HG02759 (cell line): ENCODE measurements around the gene CFAP73.

ENCODE experiments used
- ATAC-seq: cut with Tn5 transposase; IDR thresholded peaks from one replicate; pipeline ENCODE4 v1.9.1; 2021; ENCODE audit warnings: mild to moderate bottlenecking, moderate library complexity; ENCODE audit not compliant: unreplicated experiment

Gene CFAP73

GRCh38 chr12:113119980-113120669 is 29.4 kb upstream of the CFAP73 start:
- no peak for ATAC-seq

DNA sequence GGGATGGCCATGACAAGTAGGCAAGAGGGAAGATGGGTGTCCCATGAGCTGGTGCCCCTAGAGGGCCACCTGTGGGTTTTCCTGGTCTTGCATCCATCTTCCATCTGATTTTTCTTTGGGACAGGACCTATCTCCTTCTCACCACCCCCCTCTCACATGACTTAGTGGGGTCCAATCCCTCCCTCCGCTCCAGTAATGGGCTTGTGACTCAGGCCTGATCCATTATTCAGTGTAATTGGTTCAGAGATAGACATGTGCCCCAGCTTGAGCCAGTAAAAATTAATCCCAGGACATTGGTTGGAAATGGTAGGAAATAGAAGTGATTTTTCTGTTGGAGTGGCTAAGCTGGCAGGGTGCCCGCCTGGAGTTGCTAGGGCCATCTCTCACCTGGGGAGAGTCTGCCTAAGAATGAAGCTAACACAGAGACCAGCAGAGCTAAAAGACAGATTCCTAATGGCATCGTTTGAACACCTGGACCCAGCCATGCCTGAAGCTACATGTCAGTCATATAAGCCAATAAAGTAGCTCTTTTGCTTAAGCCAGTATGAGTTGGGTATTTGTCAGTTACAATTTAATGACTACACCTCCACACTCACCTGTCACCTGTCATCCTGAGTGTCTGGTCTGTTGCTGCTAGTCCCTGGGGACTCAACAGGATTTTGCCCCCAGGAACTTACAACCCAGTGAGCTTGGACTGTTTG is 28.7 kb upstream of the CFAP73 start:
- no peak for ATAC-seq

GRCh38 chr12:113127791-113128199 is 21.7 kb upstream of the CFAP73 start:
- no peak for ATAC-seq

DNA sequence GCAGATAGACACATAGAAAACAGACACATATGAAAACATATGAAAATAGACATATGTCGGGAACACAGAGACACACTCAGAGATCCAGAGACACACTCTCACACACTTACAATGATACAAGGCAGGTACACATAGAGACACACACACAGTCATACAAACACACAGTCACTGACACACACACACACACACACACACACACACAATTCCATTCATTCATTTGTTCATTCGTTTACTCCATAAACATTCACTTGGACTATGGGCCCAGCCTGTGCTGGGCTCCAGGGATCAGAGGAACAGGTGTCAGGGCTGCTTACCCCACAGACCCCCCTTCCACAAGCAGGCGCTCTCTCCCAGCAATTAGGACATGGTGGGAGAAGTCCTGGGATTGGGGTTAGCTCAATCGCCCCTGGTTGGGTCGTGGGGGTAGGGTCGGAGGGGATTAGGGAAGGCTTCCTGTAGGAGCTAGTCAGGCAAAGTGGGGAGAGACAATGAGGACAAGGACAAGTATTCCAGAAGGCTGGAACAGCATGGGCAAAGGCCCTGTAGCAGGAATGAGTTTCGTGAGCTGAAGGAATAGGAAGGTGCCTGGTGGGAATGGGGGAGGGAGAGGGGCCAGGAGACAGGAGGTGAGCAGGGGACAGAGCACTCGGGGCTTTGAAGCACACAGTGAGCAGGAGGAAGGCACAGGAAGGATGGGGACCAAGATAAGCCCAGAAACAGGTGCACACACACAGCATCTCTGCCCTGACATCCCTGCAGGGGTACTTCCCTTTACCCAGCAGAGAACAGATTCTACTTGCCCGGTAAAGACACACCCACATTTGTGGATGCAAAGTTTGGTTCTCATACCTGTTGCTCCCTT is 20.5 kb upstream of the CFAP73 start:
- ATAC-seq = no peak

DNA sequence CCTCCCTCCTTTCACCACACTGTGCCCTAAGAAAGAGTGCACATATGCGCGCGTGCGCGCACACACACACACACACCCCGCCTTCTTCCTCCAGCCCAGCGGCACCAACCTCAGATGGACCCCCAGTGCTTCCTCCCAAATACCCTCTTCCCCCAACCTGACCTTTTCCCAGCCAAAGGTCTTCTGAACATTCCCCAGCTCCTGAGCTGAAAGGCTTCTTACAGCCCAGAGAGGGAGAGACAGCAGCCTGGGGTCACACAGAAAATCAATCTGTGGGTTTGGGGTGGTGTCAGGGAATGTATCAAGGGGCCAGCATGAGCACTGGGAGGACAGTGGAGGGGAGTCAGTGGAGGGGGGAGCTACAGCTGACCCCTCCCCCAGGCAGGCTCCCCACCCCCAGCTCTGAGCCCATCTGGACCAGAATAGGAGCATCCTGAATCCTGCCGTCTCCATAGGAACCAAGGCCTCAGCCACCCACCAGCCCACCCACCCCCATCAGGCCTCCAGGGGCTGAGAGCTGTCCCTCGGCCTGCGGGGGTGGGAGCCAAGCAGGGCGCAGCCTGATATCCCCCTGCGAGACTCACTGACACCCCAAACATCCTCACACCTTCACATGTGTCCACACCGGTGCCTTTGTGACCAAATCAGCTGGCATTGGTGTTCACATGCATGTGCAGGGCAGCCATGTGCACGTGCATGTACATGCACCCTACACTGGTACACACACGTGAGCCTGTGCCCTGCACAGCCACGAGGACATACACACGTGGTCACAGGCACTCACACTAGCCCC is 19.7 kb upstream of the CFAP73 start:
- no peak for ATAC-seq

GRCh38 chr12:113130457-113131135 is 18.9 kb upstream of the CFAP73 start:
- ATAC-seq = no peak

- ATAC-seq = no peak
Observed at GRCh38 chr12:113131556-113131955, 18.0 kb upstream of the CFAP73 start.

DNA sequence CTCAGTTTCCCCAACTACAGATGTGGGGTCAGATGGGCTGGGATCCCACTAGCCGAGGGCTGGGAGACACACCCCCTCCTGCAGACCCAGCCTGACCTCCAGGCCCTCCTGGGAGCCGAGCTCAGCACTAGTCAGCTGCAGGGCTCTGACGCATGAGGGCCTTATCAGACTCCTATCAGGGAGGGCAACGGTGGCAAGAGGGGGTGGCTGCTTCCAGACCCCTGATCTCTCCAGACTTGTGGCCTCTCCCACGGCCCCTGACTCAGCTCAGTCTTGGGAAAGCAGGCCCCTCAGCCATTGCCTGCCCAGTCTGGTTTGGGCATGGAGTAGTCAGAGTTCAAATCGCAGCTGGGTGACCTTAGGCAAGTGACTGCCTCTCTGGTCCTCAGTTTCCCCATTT is 16.5 kb upstream of the CFAP73 start:
- ATAC-seq = no peak

DNA sequence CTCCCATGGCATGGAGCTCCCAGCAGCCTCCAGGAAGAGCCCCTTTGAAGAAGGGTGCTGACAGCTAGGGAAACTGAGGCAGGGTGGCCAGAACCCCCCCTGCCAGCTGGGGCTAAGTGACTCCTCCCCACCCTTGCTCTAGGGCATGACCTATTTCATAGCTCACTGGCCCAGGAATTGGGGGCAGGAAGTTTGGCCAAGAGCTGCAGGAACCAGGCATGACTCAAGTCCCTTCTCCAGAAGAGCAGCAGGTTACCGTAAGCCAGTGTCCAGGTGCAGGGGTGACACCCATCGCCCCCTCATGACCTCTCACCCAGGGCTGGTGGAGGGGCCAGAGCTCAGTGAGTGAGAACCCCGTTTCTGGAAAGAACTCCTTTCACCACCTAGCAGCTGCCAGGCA is 15.9 kb upstream of the CFAP73 start:
- no peak for ATAC-seq

DNA sequence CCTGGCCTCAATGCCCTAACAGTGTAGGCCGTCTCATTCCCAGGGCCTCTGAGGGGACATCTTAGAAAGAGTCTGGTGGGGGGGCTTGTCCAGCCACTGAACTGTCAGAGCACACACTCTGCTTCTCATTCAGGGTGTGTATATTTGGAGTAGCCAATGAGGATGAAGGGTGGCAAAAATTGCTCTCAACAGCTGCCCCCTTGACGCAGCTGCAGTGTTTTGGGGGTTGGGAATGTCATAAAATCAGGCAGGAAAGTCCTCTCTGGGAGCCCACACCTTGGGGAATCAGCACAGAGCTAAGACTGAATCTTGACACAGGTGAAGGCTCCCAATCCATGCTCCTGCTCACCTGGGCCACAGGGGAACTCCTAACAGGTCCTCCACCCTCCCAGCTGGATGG is 15.5 kb upstream of the CFAP73 start:
- ATAC-seq = no peak

DNA sequence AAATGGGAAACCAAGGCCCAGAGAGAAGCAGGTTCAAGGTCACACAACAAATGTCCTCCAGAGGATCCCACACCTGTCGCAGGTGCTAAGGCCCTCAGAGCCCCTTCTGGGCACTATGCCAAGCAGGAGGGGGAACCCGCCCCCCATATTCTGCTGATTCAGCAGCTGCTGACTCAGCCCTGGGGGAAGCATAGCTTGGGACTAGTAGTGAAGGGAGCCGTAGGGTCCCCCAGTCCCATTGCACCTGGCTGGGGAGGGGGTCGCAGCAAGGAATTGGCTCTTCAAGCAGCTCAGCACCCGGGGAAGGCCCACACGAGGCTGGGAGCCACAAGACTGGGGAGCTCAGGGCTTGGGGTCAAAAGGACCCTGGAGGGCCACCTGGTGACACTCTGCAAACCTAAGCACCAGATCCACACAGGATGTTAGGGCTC is 15.0 kb upstream of the CFAP73 start:
- ATAC-seq = no peak

DNA sequence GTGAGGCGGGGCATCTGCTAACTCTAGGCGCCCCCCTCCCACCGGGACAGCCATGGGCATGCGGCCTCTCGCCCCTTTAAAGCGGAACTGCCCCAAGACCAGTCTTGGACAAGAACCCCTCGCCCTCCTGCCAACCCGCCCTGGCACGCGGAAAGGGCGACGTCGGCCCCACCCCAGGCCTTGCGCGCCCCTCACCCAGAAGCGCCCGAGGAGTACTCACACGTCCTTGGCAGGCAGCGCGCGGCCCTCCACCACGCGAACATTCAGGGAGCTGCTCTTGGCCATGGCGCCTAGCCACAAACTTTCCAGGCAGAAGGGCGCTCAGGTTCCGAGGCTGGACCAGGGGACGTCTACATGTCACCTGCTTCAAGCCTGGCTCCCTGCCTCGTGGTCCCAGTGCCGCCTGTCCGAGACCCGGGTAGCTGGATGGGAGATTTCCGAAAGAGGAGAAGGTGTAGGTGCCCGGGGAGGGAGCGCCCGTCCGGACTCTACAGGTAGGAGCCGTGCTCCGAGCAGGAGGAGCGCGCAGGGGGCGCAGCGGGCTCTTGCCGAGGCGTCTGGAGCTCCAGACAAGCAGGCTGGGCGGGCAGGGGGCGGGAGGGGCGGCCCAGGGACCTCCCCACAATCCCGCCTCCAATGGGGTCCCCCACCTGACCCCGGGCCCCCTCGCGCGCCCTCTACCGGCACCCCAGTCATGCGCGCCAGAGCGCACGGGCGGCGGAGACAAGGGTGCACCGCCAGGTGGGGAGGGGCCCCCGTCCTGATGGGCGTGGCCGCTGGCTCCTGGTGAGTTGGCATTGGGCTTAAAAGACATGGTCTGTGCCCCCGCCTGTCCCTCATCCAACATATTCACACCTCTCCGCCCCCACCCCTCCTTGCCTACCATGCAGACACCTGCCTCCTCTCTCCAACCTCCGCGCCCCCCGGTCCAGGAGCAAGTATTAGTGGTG is 14.1 kb upstream of the CFAP73 start, which contains the start of gene RASAL1:
TSS of gene RASAL1 (minus strand) at position 584 of the 950 bp plus-strand sequence. CDS start at position 285, 299 bp downstream.
- peak; percentile 63 for ATAC-seq

DNA sequence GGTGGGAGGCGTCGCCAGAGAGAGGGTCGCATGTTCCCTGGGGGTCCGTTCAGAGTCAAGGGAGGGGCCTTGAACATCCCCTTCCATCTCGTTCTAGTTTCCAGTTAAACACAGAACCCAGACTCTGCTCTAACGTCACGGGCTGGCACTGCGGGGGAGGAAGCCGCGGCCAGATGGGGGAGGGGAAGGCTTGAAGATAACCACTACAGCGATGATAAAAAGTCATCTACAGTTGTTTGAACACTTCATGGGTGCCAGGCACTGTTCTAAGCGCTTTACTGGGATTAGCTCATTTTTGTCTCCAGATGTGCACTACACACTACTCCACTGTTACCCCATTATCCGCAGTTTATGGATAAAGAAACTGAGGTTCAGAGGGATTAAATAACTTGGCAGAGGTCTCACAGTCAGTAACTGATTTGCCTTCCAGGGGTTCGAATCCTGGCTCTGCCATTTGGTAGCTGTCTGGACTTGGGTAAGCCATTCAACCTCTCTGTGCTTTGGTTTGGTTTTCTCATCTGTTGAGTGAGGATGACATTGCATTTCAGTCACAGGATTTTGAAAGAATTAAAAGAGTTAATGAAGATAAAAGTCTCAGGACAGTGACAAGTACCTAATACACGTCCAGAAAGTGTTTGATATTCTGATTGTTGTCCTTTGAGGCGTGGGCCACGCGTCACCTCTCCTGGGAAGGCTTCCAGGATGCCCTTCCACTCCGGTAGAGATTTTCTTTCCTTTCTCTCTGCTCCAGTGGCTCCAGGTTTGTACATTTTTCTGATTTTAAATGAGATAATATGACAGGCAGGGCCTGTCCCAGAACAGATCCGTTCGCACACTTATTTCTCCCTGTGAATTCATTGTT is 13.2 kb upstream of the CFAP73 start:
- ATAC-seq = no peak

DNA sequence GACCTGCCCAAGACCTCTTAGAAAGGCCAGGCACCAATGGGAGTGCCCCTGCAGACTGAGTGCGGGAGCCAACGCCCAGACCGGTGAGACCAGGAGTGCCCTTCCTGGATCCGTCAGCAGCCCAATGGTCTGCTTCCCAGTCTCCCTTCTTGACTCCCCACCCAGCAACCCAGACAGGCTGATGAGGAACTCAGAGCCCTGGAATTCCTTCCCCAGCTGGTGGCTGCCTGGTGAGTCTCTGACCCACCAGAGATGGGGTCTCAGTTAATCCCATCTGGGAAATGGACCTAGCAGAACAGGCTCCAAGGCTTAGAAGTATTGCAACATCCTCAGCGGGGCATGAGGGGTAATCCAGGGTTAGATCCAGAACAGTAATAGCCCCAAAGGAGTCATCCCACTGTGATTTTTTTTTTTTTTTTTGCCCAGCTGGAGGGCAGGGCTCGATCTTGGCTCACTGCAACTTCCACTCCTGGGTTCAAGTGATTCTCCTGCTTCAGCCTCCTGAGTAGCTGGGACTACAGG is 12.5 kb upstream of the CFAP73 start:
- ATAC-seq = no peak

GRCh38 chr12:113137861-113138783 is 11.4 kb upstream of the CFAP73 start:
- ATAC-seq = no peak

- ATAC-seq = no peak
Observed at GRCh38 chr12:113138826-113139225, 10.7 kb upstream of the CFAP73 start.

DNA sequence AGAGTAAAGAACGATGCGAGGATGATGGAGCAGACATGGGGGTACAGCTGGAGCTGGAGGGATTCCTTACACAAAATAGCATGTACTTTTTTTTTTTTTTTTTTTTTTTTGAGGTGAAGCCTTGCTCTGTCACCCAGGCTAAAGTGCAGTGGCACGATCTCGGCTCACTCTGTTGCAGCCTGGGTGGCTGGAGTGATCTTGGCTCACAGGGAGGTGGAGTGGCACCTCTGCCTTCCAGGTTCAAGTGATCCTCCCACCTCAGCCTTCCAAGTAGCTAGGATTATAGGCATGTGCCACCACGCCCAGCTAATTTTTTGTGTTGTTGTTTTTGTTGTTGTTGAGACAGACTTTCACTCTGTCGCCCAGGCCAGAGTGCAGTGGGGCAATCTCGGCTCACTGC is 8.8 kb upstream of the CFAP73 start:
- ATAC-seq = no peak
